Measurements from ENCODE around the gene ZBTB2. TPM values are rescaled to one million over a fixed set of nuclear protein-coding genes. Genes with fewer than 3 reads are reported as not detected.

ZBTB2 gene
- total and polyA plus RNA-seq, 2 of the 4 experiments (the other 2 are of a cell fraction), result 11.8 to 17.7 TPM

DNA sequence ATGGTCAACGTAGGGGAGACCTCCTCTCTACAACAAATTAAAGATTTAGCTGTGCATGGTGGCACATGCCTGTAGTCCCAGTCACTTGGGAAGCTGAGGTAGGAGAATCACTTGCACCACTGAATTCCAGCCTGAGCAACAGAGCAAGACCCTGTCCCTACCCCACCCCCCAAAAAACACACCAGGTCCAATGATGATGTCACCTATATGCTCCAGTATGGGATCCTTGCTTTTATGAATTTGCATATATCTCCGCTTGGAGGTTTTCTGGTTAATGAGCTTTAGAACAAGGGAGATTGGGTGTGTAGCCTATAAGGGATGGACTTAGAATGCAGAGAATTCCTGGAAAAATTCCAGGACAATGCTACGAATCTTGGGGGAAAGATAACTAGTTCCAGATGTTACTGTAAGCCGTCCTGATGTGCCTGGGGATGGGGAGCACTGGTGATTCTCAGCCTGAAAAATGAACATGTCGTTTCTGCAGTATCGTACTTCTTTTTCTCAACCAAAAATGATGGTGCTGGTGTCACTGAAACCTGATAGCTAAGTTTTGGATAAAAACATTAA lies 61.1 kb downstream of the ZBTB2 start:
- H3K36me3 ChIP-seq (ENCODE audit: control insufficient read depth, insufficient read depth, low read length), result peaks cover 6% of the 10 kb centered on the region; the same call in 1 of the 2 replicates
- H3K9me1 ChIP-seq (ENCODE audit: insufficient read depth, low read length), result peaks cover 6% of the 10 kb centered on the region; the same call in 1 of the 2 replicates
- BruUV-seq (replicated peaks), result no TSS peak
- no peak overlapping the region for H2BK5ac ChIP-seq (ENCODE audit: low read depth, low read length, poor library complexity, severe bottlenecking)
- H2BK20ac ChIP-seq (ENCODE audit: low read depth, low read length), result no peak overlapping the region
- no peak overlapping the region for H3K4me3 ChIP-seq (ENCODE audit: insufficient read depth, low read depth, low read length)
- no peak overlapping the region for H3K27ac ChIP-seq (ENCODE audit: insufficient read depth, low read length)
- no peak overlapping the region; the same call in 1 of the 2 replicates for H3K18ac ChIP-seq (ENCODE audit: low read depth, low read length)
- no peak overlapping the region for H3K56ac ChIP-seq (ENCODE audit: extremely low read depth, insufficient read depth, low read length)
- H2BK15ac ChIP-seq (ENCODE audit: low read depth, low read length), result no peak overlapping the region
- ChIA-PET CTCF (interaction anchor here (0.7 to 2.0 kb wide), 2 partner anchors 65 to 438 kb away, joined by 3 to 11 read pairs; no protein-coding TSS in a partner anchor), POLR2A (ENCODE audit: unreplicated experiment) (interaction anchor here (0.6 kb wide), 1 partner anchor 460 kb away, joined by 3 read pairs; no protein-coding TSS in a partner anchor)
- WGBS, 2 experiments (ENCODE audit: extremely low coverage in 2 of 2, insufficient read length in 1 of 2), result no CpG with 5 or more reads among the region's 6 CpGs
- H2AK9ac ChIP-seq (replicated peaks; ENCODE audit: low read depth, low read length, poor library complexity), result no peak overlapping the region
- H2AFZ ChIP-seq (replicated peaks; ENCODE audit: low read length, poor library complexity), result no peak overlapping the region
- H2AK5ac ChIP-seq (ENCODE audit: low read depth, low read length), result no peak overlapping the region
- H4K5ac ChIP-seq (ENCODE audit: low read depth, low read length), result no peak overlapping the region
- H3K4ac ChIP-seq (ENCODE audit: low read depth, low read length), result 0 out of 2 replicates have a peak overlapping the region, but pooled peaks have one; percentile 8
- in situ Hi-C loops (cut with MboI; ENCODE audit: low sequenced_read_pairs) (loop anchor here (5.0 to 25.0 kb wide), 2 partner anchors 438 to 918 kb away; no protein-coding TSS in a partner anchor), dilution Hi-C loops (cut with HindIII; ENCODE audit: low sequenced_read_pairs, unreplicated experiment) (no loop called here), intact Hi-C loops (cut with micrococcal nuclease) (loop anchor here (5.0 kb wide), 1 partner anchor 358 kb away; no protein-coding TSS in a partner anchor)
- H2BK120ac ChIP-seq (ENCODE audit: low read depth, low read length), result no peak overlapping the region
- peaks cover 5% of the 10 kb centered on the region; the same call in 1 of the 2 replicates for H3K4me1 ChIP-seq (ENCODE audit: control insufficient read depth, insufficient read depth, low read length)
- H3K9ac ChIP-seq (ENCODE audit: low read depth, low read length), result no peak overlapping the region
- no peak overlapping the region for H3K23ac ChIP-seq (ENCODE audit: low read depth, low read length)
- peaks cover 0 to 24% of the 10 kb centered on the region in 2 experiments; a peak in 3 of 4 replicates for H3K79me1 ChIP-seq (ENCODE audit: low read depth in 1 of 2, low read length in 2 of 2)
- H3K4me2 ChIP-seq (ENCODE audit: low read depth, low read length), result peak overlapping the region; percentile 17; the same call in 1 of the 2 replicates
- no peak overlapping the region for H4K91ac ChIP-seq (ENCODE audit: insufficient read depth, low read depth, low read length)
- H3K27me3 ChIP-seq (ENCODE audit: control insufficient read depth, insufficient read depth, low read length), result no peaks in the 10 kb centered on the region
- no peak overlapping the region for H4K8ac ChIP-seq (ENCODE audit: low read depth in 2 of 2, low read length in 2 of 2)
- DNase-seq, result peak; percentile 88
- TF ChIP-seq MXI1 (IDR thresholded peaks at IDR 0.05; ENCODE audit: borderline replicate concordance, low read depth, low read length) (no peak), FOS (IDR thresholded peaks at IDR 0.05; ENCODE audit: low read depth, low read length) (no peak)
- H3K14ac ChIP-seq (replicated peaks; ENCODE audit: low read depth, low read length), result no peak overlapping the region
- no peaks in the 10 kb centered on the region for H3K9me3 ChIP-seq (ENCODE audit: control insufficient read depth, insufficient read depth, low read length)
- ATAC-seq (ENCODE audit: low read depth), result peak; percentile 66
- H4K20me1 ChIP-seq (ENCODE audit: insufficient read depth, low read length), result no peaks in the 10 kb centered on the region

Data from IMR-90 (cell line).